Parathyroid adenoma (tissue), 2 donors: ENCODE data around the gene FOXI1.
"Not testable (repeated sequence)": the region's sequence is repeated elsewhere in the genome, so short reads cannot be mapped to it uniquely, and the experiment has no call there.

Source experiments
- H2AFZ ChIP-seq: fragments of 300-600 bp; sonication (generic); one replicate; pipeline ENCODE4 v1.7.0; 2017; ENCODE audit warnings: antibody characterized with exemption, mild to moderate bottlenecking
- H3K27ac ChIP-seq: fragments of 300-600 bp; sonication (generic); one replicate; pipeline ENCODE4 v1.7.0; 2017
- H3K27me3 ChIP-seq: fragments of 300-600 bp; sonication (generic); one replicate; pipeline ENCODE4 v1.7.0; 2017; ENCODE audit warnings: low read length; ENCODE audit not compliant: control insufficient read depth, insufficient read depth
- H3K36me3 ChIP-seq: fragments of 300-600 bp; sonication (generic); one replicate; pipeline ENCODE4 v1.7.0; 2017; ENCODE audit warnings: low read length; ENCODE audit not compliant: control insufficient read depth, insufficient read depth
- H3K4me1 ChIP-seq: fragments of 300-600 bp; sonication (generic); one replicate; pipeline ENCODE4 v1.7.0; 2017; ENCODE audit warnings: control low read depth
- H3K4me2 ChIP-seq: fragments of 300-600 bp; sonication (generic); one replicate; pipeline ENCODE4 v1.7.0; 2017; ENCODE audit warnings: low read length
- H3K4me3 ChIP-seq: fragments of 300-600 bp; sonication (generic); one replicate; pipeline ENCODE4 v1.7.0; 2017; ENCODE audit warnings: low read depth, low read length
- H3K79me2 ChIP-seq: fragments of 300-600 bp; sonication (generic); one replicate; pipeline ENCODE4 v1.7.0; 2017; ENCODE audit warnings: control low read depth
- H3K9ac ChIP-seq: fragments of 300-600 bp; sonication (generic); one replicate; pipeline ENCODE4 v1.7.0; 2017; ENCODE audit warnings: mild to moderate bottlenecking
- H3K9me3 ChIP-seq: fragments of 300-600 bp; sonication (generic); one replicate; pipeline ENCODE4 v1.7.0; 2017; ENCODE audit warnings: low read length; ENCODE audit not compliant: control insufficient read depth
- CTCF ChIP-seq: fragments of 300-600 bp; sonication (generic); IDR thresholded peaks from one replicate; pipeline ENCODE4 v1.7.0; 2017; ENCODE audit warnings: antibody characterized with exemption, mild to moderate bottlenecking
- donor health status: primary hyperparathyroidism.

The FOXI1 gene

GRCh38 chr5:170137694-170138214 lies 32.1 kb downstream of the FOXI1 start:
- H3K4me1 ChIP-seq, result no peaks in the 10 kb centered on the region
- no peak overlapping the region for H2AFZ ChIP-seq
- no peak overlapping the region for H3K4me2 ChIP-seq
- no peaks in the 10 kb centered on the region for H3K9me3 ChIP-seq
- no peak for TF ChIP-seq CTCF
- no peaks in the 10 kb centered on the region for H3K79me2 ChIP-seq
- no peak overlapping the region for H3K9ac ChIP-seq
- no peak overlapping the region for H3K4me3 ChIP-seq
- no peak overlapping the region for H3K27ac ChIP-seq
- H3K27me3 ChIP-seq, result no peaks in the 10 kb centered on the region
- no peaks in the 10 kb centered on the region for H3K36me3 ChIP-seq

GRCh38 chr5:170138273-170138672 lies 32.6 kb downstream of the FOXI1 start:
- Histone ChIP-seq H3K4me2 (no peak overlapping the region), H3K27me3 (no peaks in the 10 kb centered on the region), H3K79me2 (no peaks in the 10 kb centered on the region), H3K9me3 (no peaks in the 10 kb centered on the region), H2AFZ (no peak overlapping the region), H3K9ac (no peak overlapping the region), H3K4me3 (no peak overlapping the region), H3K4me1 (no peaks in the 10 kb centered on the region), H3K27ac (no peak overlapping the region), H3K36me3 (no peaks in the 10 kb centered on the region)
- TF ChIP-seq CTCF, result no peak

- no peak overlapping the region for H2AFZ ChIP-seq
- no peak overlapping the region for H3K9ac ChIP-seq
- no peak overlapping the region for H3K4me3 ChIP-seq
- H3K27me3 ChIP-seq, result no peaks in the 10 kb centered on the region
- no peak overlapping the region for H3K4me2 ChIP-seq
- H3K36me3 ChIP-seq, result no peaks in the 10 kb centered on the region
- TF ChIP-seq CTCF, result no peak
- no peak overlapping the region for H3K27ac ChIP-seq
- H3K4me1 ChIP-seq, result no peaks in the 10 kb centered on the region
- no peaks in the 10 kb centered on the region for H3K79me2 ChIP-seq
- no peaks in the 10 kb centered on the region for H3K9me3 ChIP-seq
Measured at GRCh38 chr5:170139786-170140335, 34.2 kb downstream of the FOXI1 start.

GRCh38 chr5:170141196-170141595 lies 35.5 kb downstream of the FOXI1 start:
- H2AFZ ChIP-seq, H3K4me2 ChIP-seq, H3K27me3 ChIP-seq, H3K4me3 ChIP-seq, H3K79me2 ChIP-seq, H3K4me1 ChIP-seq, H3K36me3 ChIP-seq, H3K9ac ChIP-seq, H3K9me3 ChIP-seq, H3K27ac ChIP-seq: not testable (repeated sequence)

GRCh38 chr5:170141636-170142035 lies 35.9 kb downstream of the FOXI1 start:
- H3K4me2 ChIP-seq, result no peak overlapping the region
- H3K27me3 ChIP-seq, result no peaks in the 10 kb centered on the region
- H3K4me3 ChIP-seq, result no peak overlapping the region
- H3K4me1 ChIP-seq, result no peaks in the 10 kb centered on the region
- H2AFZ ChIP-seq, result no peak overlapping the region
- no peak overlapping the region for H3K27ac ChIP-seq
- no peaks in the 10 kb centered on the region for H3K9me3 ChIP-seq
- no peaks in the 10 kb centered on the region for H3K79me2 ChIP-seq
- H3K36me3 ChIP-seq, result no peaks in the 10 kb centered on the region
- H3K9ac ChIP-seq, result no peak overlapping the region
- no peak for TF ChIP-seq CTCF
